Activated CD8-positive, alpha-beta memory T cell treated with anti-CD3 and anti-CD28 coated beads, Interleukin-2, amount 50 U/mL, for 24 hours (primary cell): ENCODE results near the gene OR8B3.
"Not testable (repeated sequence)": the region's sequence is repeated elsewhere in the genome, so short reads cannot be mapped to it uniquely, and the experiment has no call there.

Experiments
- DNase-seq: peaks from one replicate; pipeline ENCODE4 v3.0.0-alpha.2; 2020; ENCODE audit errors: extremely low read depth

OR8B3 gene

GRCh38 chr11:124398924-124399323 is at the start of gene OR8B3:
Gene OR8B3, minus strand, starts transcription at chr11:124399024. Its CDS starts 1,673 bp downstream, at chr11:124397351.
- DNase-seq = no peak

GRCh38 chr11:124446916-124447315 is 48.1 kb upstream of the OR8B3 start:
- no peak for DNase-seq

GRCh38 chr11:124445646-124446150 is 46.9 kb upstream of the OR8B3 start, which contains the start of gene OR8B8:
Gene OR8B8, minus strand, starts transcription at chr11:124445696. Its CDS starts 4,611 bp downstream, at chr11:124441085.
- no peak for DNase-seq

- no peak for DNase-seq
Measured at GRCh38 chr11:124442847-124443246, 44.0 kb upstream of the OR8B3 start.

GRCh38 chr11:124442442-124442841 is 43.6 kb upstream of the OR8B3 start:
- no peak for DNase-seq

- DNase-seq = no peak
Measured at GRCh38 chr11:124441519-124441918, 42.7 kb upstream of the OR8B3 start.

- no peak for DNase-seq
Measured at GRCh38 chr11:124441081-124441480, 42.3 kb upstream of the OR8B3 start.

- no peak for DNase-seq
Measured at GRCh38 chr11:124440608-124441007, 41.8 kb upstream of the OR8B3 start.

- no peak for DNase-seq
Measured at GRCh38 chr11:124434699-124435098, 35.9 kb upstream of the OR8B3 start.

GRCh38 chr11:124429599-124429998 is 30.8 kb upstream of the OR8B3 start:
- no peak for DNase-seq

GRCh38 chr11:124424384-124424921 is 25.6 kb upstream of the OR8B3 start, which contains the start of gene OR8B4:
Gene OR8B4, minus strand, starts transcription at chr11:124424871. Its CDS starts 0 bp downstream, at chr11:124424871.
- no peak for DNase-seq

GRCh38 chr11:124421043-124421442 is 22.2 kb upstream of the OR8B3 start:
- no peak for DNase-seq

GRCh38 chr11:124415356-124415923 is 16.6 kb upstream of the OR8B3 start:
- DNase-seq = no peak

- no peak for DNase-seq
Measured at GRCh38 chr11:124409906-124410305, 11.1 kb upstream of the OR8B3 start.

GRCh38 chr11:124405581-124405980 is 6.8 kb upstream of the OR8B3 start:
- DNase-seq = no peak

GRCh38 chr11:124403186-124403585 is 4.4 kb upstream of the OR8B3 start:
- DNase-seq = not testable (repeated sequence)

- DNase-seq = peak; percentile 9
Measured at GRCh38 chr11:124402326-124402922, 3.6 kb upstream of the OR8B3 start.

GRCh38 chr11:124396847-124397246 is 2.0 kb downstream of the OR8B3 start:
- not testable (repeated sequence) for DNase-seq

GRCh38 chr11:124394408-124394807 is 4.4 kb downstream of the OR8B3 start:
- DNase-seq = no peak

- DNase-seq = no peak
Measured at GRCh38 chr11:124384399-124384798, 14.4 kb downstream of the OR8B3 start, which contains the start of gene OR8B2. Gene OR8B2, minus strand, starts transcription at chr11:124384499. Its CDS starts 1,156 bp downstream, at chr11:124383343.

- DNase-seq = not testable (repeated sequence)
Measured at GRCh38 chr11:124382857-124383256, 16.0 kb downstream of the OR8B3 start.

GRCh38 chr11:124380585-124380984 is 18.2 kb downstream of the OR8B3 start:
- no peak for DNase-seq

- DNase-seq = no peak
Measured at GRCh38 chr11:124376280-124376679, 22.5 kb downstream of the OR8B3 start.
